Amygdala (tissue), 56 donors: Measurements from ENCODE around the gene TMEM44.

Experiments
- DNase-seq, 56 donors: peaks; one replicate each; lab custom pipeline; 2025; lab: John Stamatoyannopoulos, UW

TMEM44 gene

DNA sequence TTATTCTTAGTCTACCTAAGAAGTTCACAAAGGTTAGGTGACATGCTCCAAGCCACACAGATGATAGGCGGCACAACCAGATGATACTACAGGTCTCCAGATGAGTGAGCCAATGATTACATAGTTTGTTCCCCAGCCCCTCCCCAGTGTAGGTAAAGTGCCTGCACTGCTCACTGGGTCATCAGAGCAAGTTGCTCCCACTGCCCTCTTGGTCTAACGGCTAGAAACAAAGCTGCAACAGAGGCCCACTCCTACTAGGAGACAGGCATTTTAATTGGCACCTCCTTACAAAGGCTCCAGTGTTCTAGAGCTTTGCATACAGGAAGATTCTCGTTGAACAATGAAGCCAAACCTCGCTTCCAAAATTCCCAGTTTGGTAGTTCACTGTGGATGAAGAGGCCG, 47.3 kb downstream of the TMEM44 start:
- DNase-seq, result peak in 2 of 56 donors; percentile 6 to 11

DNA sequence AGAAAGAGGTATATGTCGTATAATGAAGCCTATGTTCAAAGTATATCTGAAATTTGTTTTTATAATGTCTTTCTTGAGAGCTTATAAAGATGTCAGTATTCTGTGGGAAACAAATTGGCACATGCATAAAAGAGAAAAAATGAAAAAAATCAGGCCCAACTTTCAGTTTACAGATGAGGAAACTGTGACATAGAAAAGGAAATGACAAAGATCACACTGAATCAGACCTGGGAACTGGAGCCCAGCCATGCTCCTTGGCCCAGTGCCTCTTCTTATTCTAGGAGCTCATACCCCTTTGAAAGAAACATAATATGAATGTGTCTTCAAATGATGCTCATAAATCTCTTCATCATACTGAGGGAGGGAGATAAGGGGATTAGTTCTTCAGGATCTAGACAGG, 48.4 kb downstream of the TMEM44 start:
- no peak for DNase-seq

DNA sequence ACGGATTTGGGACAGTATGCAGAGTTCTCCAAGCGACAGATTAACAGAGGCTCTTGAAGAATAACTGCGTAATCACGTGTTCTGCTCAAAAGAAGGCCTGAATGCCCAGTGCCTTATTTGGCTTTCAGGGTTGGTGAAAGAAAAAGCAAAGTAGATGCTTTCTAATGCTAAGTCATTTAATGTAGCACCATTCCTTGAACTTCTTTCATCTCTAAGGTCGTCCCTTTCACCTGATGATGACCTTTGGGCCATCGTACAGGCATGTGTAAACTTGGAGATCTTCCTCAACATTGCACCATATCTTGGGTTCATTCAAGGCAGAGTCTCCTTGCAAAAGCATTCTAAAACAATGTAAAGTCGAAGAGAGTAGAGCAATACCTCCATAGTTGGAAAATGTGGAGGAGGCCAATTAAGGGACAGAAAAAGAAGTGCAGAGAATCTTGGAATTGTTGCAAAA, 48.9 kb downstream of the TMEM44 start:
- no peak for DNase-seq

DNA sequence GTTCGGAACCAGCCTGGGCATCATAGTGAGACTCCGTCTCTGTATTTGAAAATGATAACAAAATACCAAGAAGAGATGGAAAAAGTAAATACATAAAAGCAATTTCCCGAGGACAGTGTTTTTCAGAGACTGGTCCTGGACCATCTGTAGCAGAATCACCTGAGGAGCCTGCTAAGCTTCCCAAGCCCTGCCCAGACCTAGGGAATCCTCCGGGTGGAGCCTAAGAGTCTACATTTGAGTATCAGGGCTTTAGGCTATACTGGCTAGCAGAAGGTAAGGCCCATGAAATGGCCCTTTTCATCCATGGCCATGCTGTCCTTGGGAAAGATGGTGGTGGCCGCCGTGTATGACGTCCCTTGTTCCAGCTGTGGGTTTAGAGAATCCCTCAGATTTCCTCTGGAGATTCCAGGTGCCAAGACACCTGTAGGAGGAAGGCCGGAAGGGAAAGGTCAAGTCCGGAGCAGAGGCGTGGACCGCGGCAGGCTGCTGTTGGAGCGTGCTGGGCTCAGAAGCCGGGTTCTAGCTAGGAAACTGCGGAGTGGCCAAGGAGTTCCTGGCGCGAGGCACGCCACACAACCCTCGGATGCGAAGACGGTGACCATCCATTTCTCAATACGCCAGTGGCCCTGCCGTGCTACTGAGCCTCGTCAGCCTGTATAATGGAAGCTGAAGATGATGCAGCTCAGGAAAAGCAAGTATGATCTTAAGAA, 50.9 kb downstream of the TMEM44 start:
- DNase-seq, result no peak

DNA sequence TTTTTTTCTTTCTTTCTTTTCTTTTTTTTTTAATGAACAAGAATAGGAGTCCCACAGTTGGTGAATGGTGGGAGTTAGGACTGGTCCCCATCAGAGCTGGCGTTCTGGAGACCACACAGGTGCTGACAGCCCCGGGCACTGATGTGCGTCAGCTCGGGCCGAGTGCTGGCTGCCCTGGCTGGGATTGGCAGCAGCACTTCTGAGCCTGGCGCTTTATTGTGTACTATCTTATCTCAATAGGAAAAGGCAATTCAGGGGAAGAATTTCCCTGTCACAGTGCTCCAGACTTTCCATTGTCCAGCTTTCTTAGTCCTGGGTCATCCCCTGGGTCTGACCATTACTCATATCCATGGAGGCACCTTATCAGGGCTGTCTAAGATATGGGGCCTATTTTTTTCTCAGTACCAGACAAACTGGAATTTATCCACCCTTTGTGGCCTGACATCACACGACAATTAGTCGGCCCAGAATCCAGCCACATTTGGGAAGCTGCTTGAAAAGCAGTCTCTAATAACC, 54.1 kb downstream of the TMEM44 start:
- no peak for DNase-seq

DNA sequence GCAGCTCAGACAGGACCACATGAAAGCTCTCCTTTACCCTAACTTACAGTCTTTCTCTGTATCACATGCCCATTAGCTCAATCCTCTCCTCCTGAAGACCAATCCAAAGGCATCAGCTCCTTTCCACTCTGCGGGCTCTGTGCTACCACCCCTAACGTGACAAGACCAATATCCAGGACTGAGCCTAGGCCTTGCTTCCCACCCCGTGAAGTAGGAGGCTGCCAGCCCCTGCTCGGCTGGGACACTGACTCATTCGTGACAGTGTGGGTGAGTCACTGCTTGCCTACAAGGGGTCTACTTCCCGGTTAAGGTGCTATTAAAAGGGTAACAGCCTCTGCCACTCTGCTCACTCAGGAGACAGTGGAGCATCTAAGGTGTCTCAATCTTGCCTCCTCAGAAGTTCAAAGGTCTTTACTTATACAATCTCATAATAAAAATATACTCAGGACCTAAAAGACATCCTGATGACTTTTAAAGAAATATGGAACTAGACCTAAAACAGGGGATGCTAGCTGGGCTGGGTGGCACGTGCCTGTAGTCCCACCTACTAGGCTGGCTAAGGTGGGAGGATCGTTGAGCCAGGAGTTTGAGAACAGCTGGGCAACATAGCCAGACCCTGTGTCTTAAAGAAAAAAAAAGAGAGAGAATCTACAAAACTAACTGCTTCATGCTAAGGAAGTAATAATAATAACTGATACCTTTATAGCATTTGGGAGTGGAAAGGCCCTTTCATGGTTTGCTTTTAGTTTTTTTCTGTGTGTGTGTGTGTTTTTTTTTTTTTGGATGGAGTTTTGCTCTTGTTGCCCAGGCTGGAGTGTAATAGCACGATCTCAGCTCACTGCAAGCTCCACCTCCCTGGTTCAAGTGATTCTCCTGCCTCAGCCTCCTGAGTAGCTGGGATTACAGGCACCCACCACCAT, 55.0 kb downstream of the TMEM44 start:
- no peak for DNase-seq

DNA sequence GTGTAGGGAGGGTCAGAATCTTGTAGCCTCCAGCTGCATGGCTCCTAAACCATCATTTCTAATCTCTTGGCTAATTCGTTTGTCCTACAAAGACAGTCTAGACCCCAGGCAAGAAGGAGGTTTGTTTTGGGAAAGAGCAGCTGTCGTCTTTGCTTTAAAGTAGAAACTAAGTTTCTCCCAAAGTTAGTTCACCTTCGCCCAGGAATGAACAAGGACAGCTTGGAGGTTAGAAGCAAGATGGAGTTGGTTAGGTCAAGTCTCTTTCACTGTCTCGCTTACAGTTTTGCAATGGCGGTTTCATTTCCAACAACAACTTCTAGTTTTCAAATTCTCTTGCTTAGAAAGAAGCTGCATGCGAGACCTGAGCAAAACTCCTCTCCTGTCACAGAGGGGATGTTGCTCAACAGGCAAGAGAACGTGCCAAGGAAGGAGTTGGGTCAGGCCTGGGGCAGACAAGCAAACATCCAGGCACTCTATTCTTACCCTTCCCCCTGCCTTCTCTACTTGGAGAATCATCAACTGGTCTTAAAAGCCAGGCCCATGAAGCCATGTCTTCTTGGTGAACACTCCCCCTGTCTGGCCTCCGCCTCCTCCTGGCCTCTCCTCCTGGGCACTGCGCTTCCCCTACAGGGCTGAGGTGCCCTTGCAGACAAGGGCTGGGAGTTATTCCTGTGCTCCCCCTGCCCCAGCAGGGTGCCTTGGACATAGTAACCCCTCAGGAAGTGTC, 57.6 kb downstream of the TMEM44 start:
- no peak for DNase-seq

DNA sequence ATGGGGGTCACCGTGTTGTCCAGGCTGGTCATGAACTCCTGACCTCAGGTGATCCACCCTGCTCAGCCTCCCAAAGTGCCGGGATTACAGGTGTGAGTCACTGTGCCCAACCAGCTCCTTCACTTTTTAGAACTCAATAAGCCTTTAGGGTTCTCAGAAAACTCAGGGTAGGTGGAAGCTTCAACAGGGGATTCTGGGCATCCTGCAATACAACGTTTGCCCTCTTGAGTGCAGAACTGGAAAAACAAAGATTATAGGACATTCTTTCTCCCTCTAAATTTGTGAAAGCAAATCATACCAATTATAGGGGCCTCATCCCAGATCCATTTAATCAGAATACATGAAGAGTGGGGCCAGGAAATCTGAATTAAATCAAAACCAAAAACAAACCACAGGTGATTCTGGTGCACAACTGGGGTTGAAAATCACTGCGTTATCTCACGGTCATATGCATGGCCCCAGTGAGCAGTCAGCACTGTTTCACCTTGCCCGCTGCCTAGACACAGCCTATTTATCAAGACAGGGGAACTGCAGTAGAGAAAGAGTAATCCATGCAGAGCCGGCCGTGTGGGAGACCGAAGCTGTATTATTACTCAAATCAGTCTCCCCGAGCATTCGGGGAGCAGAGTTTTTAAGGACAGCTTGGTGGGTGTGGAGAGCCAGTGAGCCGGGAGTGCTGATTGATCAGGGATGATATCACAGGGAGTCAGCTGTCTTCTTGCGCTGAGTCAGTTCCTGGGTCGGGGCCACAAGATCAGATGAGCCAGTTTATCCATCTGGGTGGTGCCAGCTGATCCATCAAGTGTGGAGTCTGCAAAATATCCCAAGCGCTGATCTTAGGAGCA, 58.4 kb downstream of the TMEM44 start:
- DNase-seq, result peak in 1 of 56 donors; percentile 15

DNA sequence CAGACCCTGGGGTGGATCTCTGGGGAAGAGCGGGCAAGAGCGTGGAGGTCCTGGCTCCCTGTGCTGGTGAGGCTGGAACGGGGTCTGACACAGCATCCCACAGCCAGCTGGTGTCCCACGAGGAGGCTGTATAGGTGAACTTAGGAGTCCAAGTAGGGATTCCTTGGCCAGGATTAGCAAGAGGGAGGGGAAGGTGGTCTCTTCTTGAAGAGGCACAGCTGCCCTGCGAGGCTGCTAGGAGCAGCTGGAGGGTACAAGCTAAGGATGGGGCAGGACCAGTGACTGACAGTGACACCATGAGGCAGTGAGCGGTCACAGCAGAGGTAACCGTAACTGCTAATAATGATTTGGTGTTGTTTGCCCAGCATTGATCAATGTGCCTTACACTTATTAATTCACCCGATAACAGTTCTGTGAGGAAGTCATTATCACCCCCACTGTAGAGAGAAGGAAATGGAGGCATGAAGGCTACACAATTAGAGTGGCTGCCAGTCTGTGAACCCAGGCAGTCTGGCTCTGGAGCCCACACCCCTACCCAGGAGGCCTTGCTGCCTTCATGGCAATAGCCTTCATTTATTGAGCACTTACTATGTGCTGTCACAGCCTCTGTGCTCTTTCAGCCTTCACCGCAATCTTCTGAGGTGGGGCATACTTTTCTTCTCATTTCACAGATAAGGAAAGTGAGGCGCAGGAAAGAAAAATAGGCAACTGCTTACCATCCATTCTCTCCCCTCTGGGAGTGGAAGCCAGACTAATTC, 59.4 kb downstream of the TMEM44 start:
- peak in 13 of 56 donors; percentile 6 to 44 (median 17) for DNase-seq

DNA sequence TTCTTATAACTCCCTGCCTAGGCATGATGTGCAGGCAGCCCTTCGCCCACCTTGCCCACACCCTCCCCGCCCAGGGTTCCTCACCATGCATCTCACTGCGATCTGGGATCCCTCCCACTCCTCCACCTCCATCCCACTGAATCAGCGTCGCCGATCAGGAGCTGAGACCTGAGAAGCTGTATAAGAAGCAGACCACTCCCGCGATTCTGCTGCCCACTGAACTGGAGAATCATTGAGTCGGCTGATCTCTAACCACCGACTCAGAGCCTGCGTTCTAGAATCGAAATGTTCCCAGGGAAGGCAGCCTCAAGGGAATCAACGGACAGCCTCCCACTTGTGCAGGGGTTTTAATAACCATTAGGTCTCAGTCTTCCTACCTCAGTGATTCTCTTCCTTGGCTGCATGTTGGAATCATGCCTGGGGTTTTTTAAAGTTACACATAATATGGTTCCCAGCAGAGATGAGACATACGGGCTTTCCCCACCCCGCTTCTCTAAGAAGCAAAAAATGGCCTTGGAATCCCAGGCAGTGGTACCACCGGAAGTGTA, 60.2 kb downstream of the TMEM44 start:
- DNase-seq, result no peak

DNA sequence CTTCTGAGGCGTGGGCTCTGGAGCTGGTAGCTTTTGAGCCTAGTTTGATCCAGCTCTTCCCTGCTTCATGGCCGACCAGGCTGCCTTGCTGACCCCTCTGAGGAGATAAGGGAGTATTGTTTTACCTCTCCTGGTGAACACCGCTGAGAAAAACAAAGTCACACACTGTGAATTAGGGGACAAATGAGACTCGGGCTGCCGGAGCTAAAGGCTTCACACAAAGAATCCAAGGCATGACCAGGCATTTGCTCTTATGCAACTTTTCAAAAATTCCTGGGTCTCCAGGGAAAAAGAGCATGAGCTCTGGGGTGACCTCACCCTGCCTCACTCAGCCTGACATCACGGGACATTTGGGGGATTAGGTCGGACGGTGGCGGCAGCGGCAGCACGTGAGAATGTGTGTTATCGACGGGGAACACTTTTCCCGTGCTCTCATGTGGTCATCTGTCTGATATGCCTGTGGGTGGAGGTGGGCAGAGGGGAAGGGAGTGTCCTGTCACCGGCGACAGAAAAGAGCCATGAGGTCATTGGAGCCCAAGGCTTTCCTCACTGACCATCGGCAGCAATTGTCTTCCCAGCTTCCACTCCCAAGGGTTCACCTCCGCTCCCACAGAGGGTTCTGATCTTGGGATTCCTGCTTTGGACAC, 61.0 kb downstream of the TMEM44 start:
- no peak for DNase-seq

DNA sequence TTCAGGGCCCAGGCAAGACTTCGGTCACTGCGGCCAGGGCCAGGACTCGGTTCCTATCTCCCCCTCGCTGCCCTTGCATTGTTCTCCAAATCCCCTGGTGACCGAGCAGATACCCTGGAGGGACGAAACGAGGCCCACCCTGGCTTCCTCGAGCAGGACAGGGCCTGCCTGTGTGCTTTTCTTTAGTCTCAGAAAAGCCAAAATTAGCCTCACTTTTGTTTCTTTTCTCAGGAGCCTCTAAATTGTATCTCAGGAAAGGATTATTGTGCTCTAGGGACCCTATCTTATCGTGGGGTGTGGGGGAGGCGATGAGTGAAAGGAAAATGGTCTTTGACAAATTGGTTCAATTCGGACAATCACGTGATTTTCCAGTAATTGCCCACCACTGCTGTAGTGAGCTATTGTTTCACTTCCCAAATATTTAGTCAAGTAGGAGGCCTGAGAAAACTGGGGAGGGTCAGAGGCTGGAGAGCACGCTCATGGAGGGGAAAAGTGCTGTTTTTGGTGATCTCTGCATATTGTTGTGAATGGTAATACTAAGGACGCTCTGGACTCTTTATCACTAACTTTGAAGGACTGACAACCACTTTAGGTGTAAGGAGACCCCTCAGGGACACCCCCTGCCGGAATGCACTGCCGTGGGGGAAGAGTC, 61.6 kb downstream of the TMEM44 start:
- no peak for DNase-seq

DNA sequence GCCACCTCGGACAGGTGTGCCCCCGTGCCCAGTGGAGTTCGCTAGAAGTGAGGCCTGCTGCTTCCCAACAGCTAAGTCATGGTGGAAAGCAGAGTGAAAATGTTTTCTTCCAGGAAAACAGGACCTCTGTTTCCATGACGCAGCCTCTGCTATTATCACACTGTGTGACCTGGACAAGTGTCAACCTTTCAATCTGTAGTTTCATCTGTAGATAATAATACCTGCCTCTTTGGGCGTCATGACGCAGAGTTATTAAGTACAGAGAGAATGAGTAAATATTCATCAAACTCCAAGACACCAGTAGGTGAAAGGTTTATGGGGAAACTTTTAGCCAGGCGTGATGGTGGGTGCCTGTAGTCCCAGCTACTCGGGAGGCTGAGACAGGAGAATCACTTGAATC, 62.3 kb downstream of the TMEM44 start:
- no peak for DNase-seq

DNA sequence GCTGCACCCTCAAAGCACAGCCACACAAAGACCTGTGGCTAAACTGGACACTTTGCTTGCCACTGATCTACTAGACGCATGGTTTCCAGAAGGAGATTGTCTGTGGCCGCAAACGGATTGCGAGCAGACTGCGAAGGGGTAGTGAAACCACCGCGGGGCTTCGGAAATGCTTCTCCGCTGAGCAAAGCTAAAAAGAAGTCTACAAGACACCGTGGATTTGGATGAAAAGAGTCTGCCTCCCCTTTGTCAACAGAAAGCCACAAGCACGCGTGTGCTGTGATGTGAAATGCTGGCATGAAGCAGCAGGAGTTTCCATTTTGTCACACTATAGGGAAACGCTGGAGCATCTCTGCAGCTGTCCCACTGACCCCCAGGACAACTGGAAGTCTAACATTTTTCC, 63.0 kb downstream of the TMEM44 start:
- DNase-seq, result peak in 9 of 56 donors; percentile 8 to 57 (median 14)

DNA sequence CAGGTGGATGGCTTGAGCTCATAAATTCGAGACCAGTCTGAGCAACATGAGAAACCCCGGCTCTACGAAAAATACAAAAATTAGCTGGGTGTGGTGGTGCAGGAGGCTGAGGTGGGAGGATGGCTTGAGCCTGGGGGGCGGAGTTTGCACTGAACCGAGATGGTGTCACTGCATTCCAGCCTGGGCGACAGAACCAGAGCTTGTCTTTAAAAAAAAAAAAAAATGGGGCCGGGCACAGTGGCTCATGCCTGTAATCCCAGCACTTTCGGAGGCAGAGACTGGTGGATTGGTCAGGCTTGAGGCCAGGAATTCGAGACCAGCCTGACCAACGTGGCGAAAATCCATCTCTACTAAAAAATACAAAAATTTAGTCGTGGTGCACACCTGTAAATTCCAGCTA, 64.0 kb downstream of the TMEM44 start:
- DNase-seq, result no peak

DNA sequence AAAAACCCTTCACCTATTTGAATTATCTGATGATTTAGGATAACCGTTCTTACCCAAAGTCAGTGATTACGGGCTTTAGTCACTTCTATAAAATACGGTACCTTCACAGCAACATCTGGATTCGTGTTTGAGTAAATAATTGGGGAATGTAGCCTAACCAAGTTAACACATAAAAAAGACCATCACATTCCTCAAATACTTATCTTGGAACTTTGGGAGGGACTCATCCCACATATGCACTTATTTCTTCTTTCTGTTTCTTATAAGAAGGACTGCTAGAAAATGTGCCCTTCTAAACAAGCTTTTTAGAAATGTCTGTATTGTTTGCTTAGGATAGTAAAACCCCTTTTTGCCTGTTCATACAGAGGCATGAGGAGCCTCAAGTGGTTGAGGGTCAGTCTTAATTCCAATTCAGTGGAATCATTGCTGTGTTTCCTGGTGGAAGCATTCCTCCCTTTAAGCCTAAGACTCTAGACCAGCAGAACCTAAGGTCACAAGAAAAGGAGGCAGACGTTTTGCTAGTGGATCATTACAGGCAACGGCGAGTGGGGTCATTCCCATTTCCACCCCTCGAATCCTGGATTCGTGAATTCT, 67.5 kb downstream of the TMEM44 start:
- no peak for DNase-seq

DNA sequence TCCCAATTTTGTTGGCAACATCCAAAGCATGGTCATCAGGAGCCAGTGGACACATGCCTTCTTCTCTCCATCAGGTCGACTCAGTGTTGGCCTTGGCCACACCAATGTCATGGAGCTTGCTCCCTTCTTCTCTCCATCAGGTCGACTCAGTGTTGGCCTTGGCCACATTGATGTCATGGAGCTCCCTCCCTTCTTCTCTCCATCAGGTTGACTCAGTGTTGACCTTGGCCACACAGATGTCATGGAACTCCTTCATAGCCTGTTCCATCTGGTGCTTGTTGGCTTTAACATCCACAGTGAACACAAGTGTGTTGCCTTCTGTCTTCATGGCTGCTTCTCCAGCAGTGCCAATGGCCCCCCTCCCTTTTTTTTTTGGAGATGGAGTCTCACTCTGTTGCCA, 70.2 kb downstream of the TMEM44 start:
- DNase-seq, result no peak
